Esophagus muscularis mucosa (tissue), 4 donors: Measurements from ENCODE around the gene MUC5B. TPM values are rescaled to one million over a fixed set of nuclear protein-coding genes. Genes with fewer than 3 reads are reported as not detected.

ENCODE experiments used
- DNase-seq: peaks from one replicate; pipeline ENCODE4 v3.0.0-alpha.2; 2017; ENCODE audit errors: extremely low spot score
- H3K27ac ChIP-seq, 4 donors: fragments of 200-600 bp; sonication (generic); replicated peaks in 1 of 4; 1 replicate in 3 of 4; 2 replicates in 1 of 4; pipeline ENCODE4 v1.5.1; 2016 to 2019; ENCODE audit warnings: mild to moderate bottlenecking in 1 of 4
- H3K27me3 ChIP-seq, 4 donors: fragments of 200-600 bp; sonication (generic); one replicate each; pipeline versions ENCODE4 v1.5.1 to v1.6.0; 2016 to 2019
- H3K36me3 ChIP-seq, 4 donors: fragments of 200-600 bp; sonication (generic); one replicate each; pipeline ENCODE4 v1.5.1; 2016 to 2019
- H3K4me1 ChIP-seq, 4 donors: fragments of 200-600 bp; sonication (generic); one replicate each; pipeline ENCODE4 v1.5.1; 2016 to 2019
- H3K4me3 ChIP-seq, 4 donors: fragments of 200-600 bp; sonication (generic); 1 replicate in 2 of 4; 2 replicates in 2 of 4; pipeline ENCODE4 v1.5.1; 2016 to 2019; ENCODE audit warnings: mild to moderate bottlenecking in 4 of 4, moderate library complexity in 1 of 4
- H3K9me3 ChIP-seq, 4 donors: fragments of 200-600 bp; sonication (generic); 1 replicate in 3 of 4; 2 replicates in 1 of 4; pipeline ENCODE4 v1.5.1; 2016 to 2019
- CTCF ChIP-seq, 3 experiments: fragments of 200-600 bp in 2 of 3; fragments of 450-650 bp in 1 of 3; sonication (generic) in 2 of 3; IDR thresholded peaks; one replicate each; pipeline ENCODE4 v1.5.1; 2017 to 2019; ENCODE audit warnings: antibody characterized with exemption in 3 of 3, mild to moderate bottlenecking in 2 of 3, moderate library complexity in 1 of 3
- EP300 ChIP-seq: sonication (generic); formaldehyde crosslinking; IDR thresholded peaks from one replicate; pipeline ENCODE4 v1.6.1; 2017; ENCODE audit warnings: antibody characterized with exemption
- POLR2A ChIP-seq: fragments of 450-650 bp; IDR thresholded peaks from one replicate; pipeline ENCODE4 v1.6.1; 2017; ENCODE audit warnings: antibody characterized with exemption, moderate library complexity, mild to moderate bottlenecking, low read depth
- POLR2AphosphoS5 ChIP-seq, 2 donors: sonication (generic); formaldehyde crosslinking; IDR thresholded peaks; one replicate each; pipeline ENCODE4 v1.6.1; 2017; ENCODE audit warnings: antibody characterized with exemption in 2 of 2
- WGBS: methylation state at CpG from one replicate; pipeline ENCODE4 v1.1.5; 2018; 5-methylcytosine and 5-hydroxymethylcytosine counted together
- intact Hi-C: fragments of 100-400 bp; cut with DNase I; formaldehyde crosslinking; loops from one replicate; pipeline ENCODE4 v1.15.1; 2023
- total RNA-seq, 4 donors: library from RNA; depleted of rRNA; stranded (reverse); fragments of >200 nt; gene quantifications; one replicate each; pipeline versions ENCODE4 v1.1.0 to v1.2.1, GENCODE V29; 2016

Gene MUC5B
- total RNA-seq, 4 donors from 2014 or later = under 0.01 to 0.45 (median 0.06) TPM; not detected in 1

GRCh38 chr11:1305063-1305495 lies 82.2 kb downstream of the MUC5B start:
- intact Hi-C loops = loop anchor here (5.0 kb wide), 1 partner anchor 43 kb away; no protein-coding TSS in a partner anchor
- Histone ChIP-seq H3K4me3 (no peak overlapping the region), H3K9me3 (no peaks in the 10 kb centered on the region), H3K4me1 (peaks cover 61 to 93% (median 89%) of the 10 kb centered on the region in 4 donors), H3K27ac (peak overlapping the region; percentile 72 to 95 (median 80)), H3K27me3 (no peaks in the 10 kb centered on the region), H3K36me3 (peaks cover 0 to 16% (median 11%) of the 10 kb centered on the region in 4 donors)
- TF ChIP-seq CTCF (IDR thresholded peaks at IDR 0.05) (no peak), POLR2AphosphoS5 (IDR thresholded peaks at IDR 0.05) (no peak), POLR2A (no peak), EP300 (no peak)
- DNase-seq = peak; percentile 91
- WGBS = 92% methylated on average over 13 of the region's 13 CpGs

- H3K9me3 ChIP-seq = no peaks in the 10 kb centered on the region
- H3K36me3 ChIP-seq = peaks cover 0 to 16% (median 11%) of the 10 kb centered on the region in 4 donors
- TF ChIP-seq CTCF (IDR thresholded peaks at IDR 0.05) (no peak), EP300 (no peak), POLR2A (no peak), POLR2AphosphoS5 (IDR thresholded peaks at IDR 0.05) (no peak)
- WGBS = 82% methylated on average over 19 of the region's 27 CpGs
- no peak overlapping the region for H3K4me3 ChIP-seq
- H3K27me3 ChIP-seq = no peaks in the 10 kb centered on the region
- DNase-seq = no peak
- H3K4me1 ChIP-seq = peaks cover 65 to 93% (median 89%) of the 10 kb centered on the region in 4 donors
- intact Hi-C loops = loop anchor here (5.0 kb wide), 1 partner anchor 43 kb away; no protein-coding TSS in a partner anchor
- H3K27ac ChIP-seq = peak overlapping the region; percentile 72 to 95 (median 80)
These were observed 82.7 kb downstream of the MUC5B start for GRCh38 chr11:1305501-1306056.

GRCh38 chr11:1306186-1307162 lies 83.6 kb downstream of the MUC5B start:
- peaks cover 0 to 16% (median 11%) of the 10 kb centered on the region in 4 donors for H3K36me3 ChIP-seq
- DNase-seq = no peak
- no peak for TF ChIP-seq POLR2AphosphoS5 (IDR thresholded peaks at IDR 0.05)
- no peak for TF ChIP-seq CTCF (IDR thresholded peaks at IDR 0.05)
- TF ChIP-seq EP300 = no peak
- TF ChIP-seq POLR2A = no peak
- intact Hi-C loops = loop anchor here (5.0 kb wide), 1 partner anchor 44 kb away; no protein-coding TSS in a partner anchor
- no peaks in the 10 kb centered on the region for H3K27me3 ChIP-seq
- 87% methylated on average over 30 of the region's 30 CpGs for WGBS
- no peaks in the 10 kb centered on the region for H3K9me3 ChIP-seq
- peaks cover 67 to 90% (median 86%) of the 10 kb centered on the region in 4 donors for H3K4me1 ChIP-seq
- H3K27ac ChIP-seq = peak overlapping the region in 3 of 4 donors; percentile 4 to 95 (median 36)
- no peak overlapping the region for H3K4me3 ChIP-seq

GRCh38 chr11:1307163-1307870 lies 84.5 kb downstream of the MUC5B start:
- Histone ChIP-seq H3K4me1 (peaks cover 63 to 81% (median 78%) of the 10 kb centered on the region in 4 donors), H3K9me3 (peaks cover 0 to 8% (median 3%) of the 10 kb centered on the region in 4 donors), H3K4me3 (no peak overlapping the region), H3K36me3 (peaks cover 0 to 16% (median 11%) of the 10 kb centered on the region in 4 donors), H3K27me3 (no peaks in the 10 kb centered on the region), H3K27ac (peak overlapping the region in 3 of 4 donors; percentile 4 to 95 (median 18))
- TF ChIP-seq CTCF (IDR thresholded peaks at IDR 0.05) (no peak), POLR2AphosphoS5 (IDR thresholded peaks at IDR 0.05) (no peak), EP300 (no peak), POLR2A (no peak)
- 74% methylated on average over 21 of the region's 21 CpGs for WGBS
- intact Hi-C loops = loop anchor here (5.0 kb wide), 1 partner anchor 45 kb away; no protein-coding TSS in a partner anchor
- DNase-seq = no peak
